ENCODE measurements around the gene RTN1. TPM values are rescaled to one million over a fixed set of nuclear protein-coding genes. Genes with fewer than 3 reads are reported as not detected.

RTN1 gene
- total RNA-seq, 1 experiment from 2014 or later, result 0.05 TPM

GRCh38 chr14:59707778-59708561 lies 162.6 kb downstream of the RTN1 start:
- intact Hi-C loops (cut with micrococcal nuclease; ENCODE audit: unreplicated experiment) (no loop called here), in situ Hi-C loops (cut with HindIII; ENCODE audit: low pct_unique_long_range_greater_than_20kb, low sequenced_read_pairs) (no loop called here)
- ATAC-seq, result no peak
- no TSS peak for BruUV-seq (replicated peaks)
- Histone ChIP-seq H3K9me3 (ENCODE audit: control insufficient read depth, insufficient read depth, low read depth, low read length) (no peaks in the 10 kb centered on the region), H3K4me1 (ENCODE audit: control insufficient read depth, insufficient read depth, low read length) (no peaks in the 10 kb centered on the region), H3K36me3 (ENCODE audit: control insufficient read depth, insufficient read depth, low read length) (no peaks in the 10 kb centered on the region), H3K27me3 (ENCODE audit: control insufficient read depth, insufficient read depth, low read length) (no peaks in the 10 kb centered on the region; the same call in 1 of the 2 replicates), H3K27ac (ENCODE audit: low read length) (no peak overlapping the region), H3K4me3 (ENCODE audit: low read depth in 2 of 2, low read length in 2 of 2) (no peak overlapping the region)
- POLR2A ChIA-PET, result no interaction called here
- CTCF ChIA-PET, result no interaction called here
- DNase-seq (ENCODE audit: low read depth, low spot score), result no peak
- TF ChIP-seq, protein P1, sequence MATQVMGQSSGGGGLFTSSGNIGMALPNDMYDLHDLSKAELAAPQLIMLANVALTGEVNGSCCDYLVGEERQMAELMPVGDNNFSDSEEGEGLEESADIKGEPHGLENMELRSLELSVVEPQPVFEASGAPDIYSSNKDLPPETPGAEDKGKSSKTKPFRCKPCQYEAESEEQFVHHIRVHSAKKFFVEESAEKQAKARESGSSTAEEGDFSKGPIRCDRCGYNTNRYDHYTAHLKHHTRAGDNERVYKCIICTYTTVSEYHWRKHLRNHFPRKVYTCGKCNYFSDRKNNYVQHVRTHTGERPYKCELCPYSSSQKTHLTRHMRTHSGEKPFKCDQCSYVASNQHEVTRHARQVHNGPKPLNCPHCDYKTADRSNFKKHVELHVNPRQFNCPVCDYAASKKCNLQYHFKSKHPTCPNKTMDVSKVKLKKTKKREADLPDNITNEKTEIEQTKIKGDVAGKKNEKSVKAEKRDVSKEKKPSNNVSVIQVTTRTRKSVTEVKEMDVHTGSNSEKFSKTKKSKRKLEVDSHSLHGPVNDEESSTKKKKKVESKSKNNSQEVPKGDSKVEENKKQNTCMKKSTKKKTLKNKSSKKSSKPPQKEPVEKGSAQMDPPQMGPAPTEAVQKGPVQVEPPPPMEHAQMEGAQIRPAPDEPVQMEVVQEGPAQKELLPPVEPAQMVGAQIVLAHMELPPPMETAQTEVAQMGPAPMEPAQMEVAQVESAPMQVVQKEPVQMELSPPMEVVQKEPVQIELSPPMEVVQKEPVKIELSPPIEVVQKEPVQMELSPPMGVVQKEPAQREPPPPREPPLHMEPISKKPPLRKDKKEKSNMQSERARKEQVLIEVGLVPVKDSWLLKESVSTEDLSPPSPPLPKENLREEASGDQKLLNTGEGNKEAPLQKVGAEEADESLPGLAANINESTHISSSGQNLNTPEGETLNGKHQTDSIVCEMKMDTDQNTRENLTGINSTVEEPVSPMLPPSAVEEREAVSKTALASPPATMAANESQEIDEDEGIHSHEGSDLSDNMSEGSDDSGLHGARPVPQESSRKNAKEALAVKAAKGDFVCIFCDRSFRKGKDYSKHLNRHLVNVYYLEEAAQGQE (IDR thresholded peaks at IDR 0.05; ENCODE audit: insufficient read depth in 1 of 2, low read depth in 2 of 2, low read length in 1 of 2), result no peak
- TF ChIP-seq POLR2AphosphoS5 (IDR thresholded peaks at IDR 0.05; ENCODE audit: low read depth, low read length), result no peak
- TF ChIP-seq TCF7L2 (IDR thresholded peaks at IDR 0.05; ENCODE audit: low read depth, low read length), result no peak
- no peak for TF ChIP-seq SIN3A (IDR thresholded peaks at IDR 0.05; ENCODE audit: borderline replicate concordance, insufficient read depth, low read depth, low read length)
- TF ChIP-seq, protein P2, sequence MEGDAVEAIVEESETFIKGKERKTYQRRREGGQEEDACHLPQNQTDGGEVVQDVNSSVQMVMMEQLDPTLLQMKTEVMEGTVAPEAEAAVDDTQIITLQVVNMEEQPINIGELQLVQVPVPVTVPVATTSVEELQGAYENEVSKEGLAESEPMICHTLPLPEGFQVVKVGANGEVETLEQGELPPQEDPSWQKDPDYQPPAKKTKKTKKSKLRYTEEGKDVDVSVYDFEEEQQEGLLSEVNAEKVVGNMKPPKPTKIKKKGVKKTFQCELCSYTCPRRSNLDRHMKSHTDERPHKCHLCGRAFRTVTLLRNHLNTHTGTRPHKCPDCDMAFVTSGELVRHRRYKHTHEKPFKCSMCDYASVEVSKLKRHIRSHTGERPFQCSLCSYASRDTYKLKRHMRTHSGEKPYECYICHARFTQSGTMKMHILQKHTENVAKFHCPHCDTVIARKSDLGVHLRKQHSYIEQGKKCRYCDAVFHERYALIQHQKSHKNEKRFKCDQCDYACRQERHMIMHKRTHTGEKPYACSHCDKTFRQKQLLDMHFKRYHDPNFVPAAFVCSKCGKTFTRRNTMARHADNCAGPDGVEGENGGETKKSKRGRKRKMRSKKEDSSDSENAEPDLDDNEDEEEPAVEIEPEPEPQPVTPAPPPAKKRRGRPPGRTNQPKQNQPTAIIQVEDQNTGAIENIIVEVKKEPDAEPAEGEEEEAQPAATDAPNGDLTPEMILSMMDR (IDR thresholded peaks at IDR 0.05), result no peak

GRCh38 chr14:59705866-59706265 lies 164.7 kb downstream of the RTN1 start:
- BruUV-seq (replicated peaks), result no TSS peak
- in situ Hi-C loops (cut with HindIII; ENCODE audit: low pct_unique_long_range_greater_than_20kb, low sequenced_read_pairs) (no loop called here), intact Hi-C loops (cut with micrococcal nuclease; ENCODE audit: unreplicated experiment) (no loop called here)
- Histone ChIP-seq H3K27ac (ENCODE audit: low read length) (no peak overlapping the region), H3K9me3 (ENCODE audit: control insufficient read depth, insufficient read depth, low read depth, low read length) (no peaks in the 10 kb centered on the region), H3K4me3 (ENCODE audit: low read depth in 2 of 2, low read length in 2 of 2) (no peak overlapping the region), H3K36me3 (ENCODE audit: control insufficient read depth, insufficient read depth, low read length) (no peaks in the 10 kb centered on the region), H3K27me3 (ENCODE audit: control insufficient read depth, insufficient read depth, low read length) (no peaks in the 10 kb centered on the region; the same call in 1 of the 2 replicates), H3K4me1 (ENCODE audit: control insufficient read depth, insufficient read depth, low read length) (no peaks in the 10 kb centered on the region)
- POLR2A ChIA-PET, result no interaction called here
- TF ChIP-seq, protein P1 (IDR thresholded peaks at IDR 0.05; ENCODE audit: insufficient read depth in 1 of 2, low read depth in 2 of 2, low read length in 1 of 2), result no peak
- TF ChIP-seq SIN3A (IDR thresholded peaks at IDR 0.05; ENCODE audit: borderline replicate concordance, insufficient read depth, low read depth, low read length) (no peak), TCF7L2 (IDR thresholded peaks at IDR 0.05; ENCODE audit: low read depth, low read length) (no peak), POLR2AphosphoS5 (IDR thresholded peaks at IDR 0.05; ENCODE audit: low read depth, low read length) (no peak)
- TF ChIP-seq, protein P2 (IDR thresholded peaks at IDR 0.05), result no peak
- CTCF ChIA-PET, result no interaction called here
- DNase-seq (ENCODE audit: low read depth, low spot score), result no peak
- ATAC-seq, result no peak

All from Panc1 (cell line).